ENCODE measurements around the gene PRTG.
"Not testable (repeated sequence)": the region's sequence is repeated elsewhere in the genome, so short reads cannot be mapped to it uniquely, and the experiment has no call there.

Gene PRTG

DNA sequence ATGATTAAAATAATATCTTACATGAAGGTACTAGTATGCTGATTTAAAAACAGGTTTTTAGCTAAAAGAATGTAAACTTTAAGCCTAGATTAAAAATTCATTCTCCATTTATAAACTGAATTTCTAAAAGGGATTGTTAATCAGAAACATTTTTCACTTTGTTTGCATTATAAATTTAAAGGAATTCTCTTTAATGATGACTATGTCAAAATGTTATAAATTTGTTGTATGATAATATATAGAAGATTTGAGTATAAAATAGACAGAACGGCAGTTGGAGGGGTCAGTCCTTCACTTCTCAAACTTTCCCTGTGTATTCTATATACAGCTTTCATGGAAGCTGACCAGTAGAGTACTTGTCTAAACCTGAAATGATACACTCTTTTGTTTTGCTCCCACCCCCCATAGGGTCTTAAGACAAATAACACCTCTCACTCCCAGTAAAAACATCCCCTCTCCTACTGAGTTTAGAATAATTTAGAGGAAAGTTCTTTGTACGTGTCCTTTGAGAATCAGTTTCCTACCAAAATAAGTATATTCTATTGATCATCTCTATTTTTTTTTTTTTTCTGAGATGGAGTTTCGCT lies 90.0 kb downstream of the PRTG start:
- H3K27ac ChIP-seq: no peak overlapping the region
- DNase-seq (ENCODE audit: low read depth, low spot score): no peak

GRCh38 chr15:55652359-55652758 lies 90.6 kb downstream of the PRTG start:
- no peak for DNase-seq (ENCODE audit: low read depth, low spot score)
- H3K27ac ChIP-seq: no peak overlapping the region

DNA sequence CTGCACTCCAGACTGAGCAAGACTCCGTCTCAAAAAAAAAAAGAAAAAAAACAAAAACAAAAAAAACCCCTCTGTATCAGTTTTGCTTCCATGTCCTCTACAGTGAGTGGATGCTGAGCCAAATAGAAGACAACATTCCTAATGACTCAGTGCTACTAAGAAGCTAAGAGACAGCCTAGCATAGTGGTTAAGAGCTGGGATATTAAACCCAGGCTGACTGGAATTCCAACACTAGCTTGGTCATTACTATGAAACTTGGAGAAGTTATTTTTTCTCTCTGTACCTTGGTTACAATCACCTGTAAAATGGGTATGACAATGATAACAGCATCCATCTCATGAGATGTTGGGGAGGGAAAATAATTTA lies 93.9 kb downstream of the PRTG start:
- H3K27ac ChIP-seq: no peak overlapping the region
- no peak for DNase-seq (ENCODE audit: low read depth, low spot score)

GRCh38 chr15:55638764-55639163 lies 104.2 kb downstream of the PRTG start:
- DNase-seq (ENCODE audit: low read depth, low spot score): no peak
- H3K27ac ChIP-seq: no peak overlapping the region

GRCh38 chr15:55637086-55637485 lies 105.9 kb downstream of the PRTG start:
- no peak for DNase-seq (ENCODE audit: low read depth, low spot score)
- H3K27ac ChIP-seq: no peak overlapping the region

DNA sequence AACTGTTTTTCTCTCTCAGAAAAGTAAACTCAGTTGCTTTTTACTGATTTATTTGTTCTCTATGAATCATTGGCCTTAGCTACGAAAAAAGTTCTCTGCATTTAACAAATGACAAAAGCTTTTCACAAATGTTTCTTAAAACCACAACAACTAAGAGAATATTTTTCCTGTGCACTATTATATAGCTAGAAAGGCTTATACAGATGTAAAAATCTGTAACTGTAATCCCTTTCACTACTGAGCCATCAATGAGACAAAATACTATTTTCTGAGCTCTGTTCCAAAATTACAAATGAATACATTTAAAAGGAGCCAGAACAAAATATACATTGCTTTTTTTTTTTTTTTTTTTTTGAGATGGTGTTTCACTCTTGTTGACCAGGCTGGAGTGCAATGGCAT lies 109.2 kb downstream of the PRTG start:
- DNase-seq (ENCODE audit: low read depth, low spot score): no peak
- no peak overlapping the region for H3K27ac ChIP-seq

- H3K27ac ChIP-seq: no peak overlapping the region
- no peak for DNase-seq (ENCODE audit: low read depth, low spot score)
Observed at GRCh38 chr15:55632434-55632833, 110.5 kb downstream of the PRTG start.

DNA sequence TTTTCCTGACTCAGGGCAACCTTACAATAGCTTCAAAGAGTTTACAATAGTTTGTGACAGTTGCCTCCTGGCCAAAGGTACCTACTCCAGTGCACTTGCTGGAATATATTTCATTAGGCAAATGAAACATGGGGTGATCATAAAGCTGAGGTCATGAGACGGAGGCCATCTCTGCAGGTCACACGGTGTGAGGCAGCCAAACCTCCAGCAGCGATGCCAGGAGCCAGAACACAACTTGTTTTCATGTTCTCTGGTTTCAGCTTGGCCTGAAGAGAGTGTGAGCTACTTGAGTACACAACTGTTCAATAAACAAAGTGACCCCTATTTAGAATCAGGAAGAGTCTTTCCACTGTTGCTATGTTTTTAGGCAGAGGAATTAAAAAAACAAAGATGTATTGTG lies 112.1 kb downstream of the PRTG start:
- no peak overlapping the region for H3K27ac ChIP-seq
- DNase-seq (ENCODE audit: low read depth, low spot score): no peak

DNA sequence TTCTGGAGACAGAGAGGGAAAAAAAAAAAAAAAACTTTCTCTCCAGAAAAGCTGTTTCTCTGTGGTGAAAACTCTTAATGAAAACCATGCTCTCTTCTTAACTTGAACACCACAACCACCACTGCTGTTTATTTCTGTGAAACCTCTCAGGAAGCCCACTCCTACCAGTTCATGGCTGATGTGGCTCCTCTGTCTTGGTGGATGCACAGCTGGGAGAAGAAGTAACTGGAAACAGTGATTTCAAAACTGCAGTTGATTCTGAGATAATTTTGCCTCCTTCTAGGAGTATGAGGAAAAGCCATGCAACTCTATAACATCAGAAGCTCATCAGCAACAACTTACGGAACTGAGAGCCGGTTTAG lies 114.6 kb downstream of the PRTG start:
- peak overlapping the region; percentile 32 for H3K27ac ChIP-seq
- no peak for DNase-seq (ENCODE audit: low read depth, low spot score)

GRCh38 chr15:55627730-55628368 lies 115.1 kb downstream of the PRTG start:
- peak; percentile 92 for DNase-seq (ENCODE audit: low read depth, low spot score)
- peak overlapping the region; percentile 32 for H3K27ac ChIP-seq

DNA sequence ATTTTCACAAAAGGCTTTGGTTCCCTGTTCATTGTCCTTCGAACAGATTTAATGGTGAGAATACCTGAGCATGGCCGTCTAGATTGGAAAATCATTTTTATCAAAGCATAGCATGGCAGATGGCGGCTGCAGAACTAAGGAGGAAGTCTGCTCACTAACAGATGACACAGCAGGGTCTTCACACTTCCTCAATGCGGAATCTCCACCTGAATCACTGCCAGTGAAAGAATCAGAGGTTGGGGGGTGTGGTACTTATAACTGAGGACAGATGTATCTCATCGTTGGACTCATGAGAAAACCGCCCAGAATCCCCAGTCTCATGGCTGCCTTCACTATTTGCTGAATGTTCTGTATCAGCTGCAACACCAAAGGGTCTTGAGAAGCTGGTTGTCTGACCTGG lies 123.2 kb downstream of the PRTG start:
- H3K27ac ChIP-seq: no peak overlapping the region
- DNase-seq (ENCODE audit: low read depth, low spot score): no peak

DNA sequence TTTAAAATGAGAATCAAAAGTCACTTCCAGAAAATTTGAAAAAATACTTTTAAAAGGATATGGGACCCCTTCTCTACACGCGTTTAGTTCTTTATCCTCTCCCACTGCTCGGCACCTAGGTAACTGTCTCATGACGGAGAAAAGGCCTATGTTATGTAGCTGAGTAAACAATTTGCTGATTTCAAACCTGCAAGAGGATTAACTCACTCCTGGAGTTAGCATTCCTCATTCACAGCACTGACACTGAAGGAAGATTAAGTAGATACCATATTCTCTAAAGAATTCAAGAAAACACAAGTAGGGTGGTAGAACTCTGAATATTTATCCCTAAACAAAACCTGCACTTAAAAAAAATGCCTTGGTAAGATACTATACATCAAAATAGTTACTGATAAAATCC lies 124.6 kb downstream of the PRTG start:
- no peak overlapping the region for H3K27ac ChIP-seq

GRCh38 chr15:55615445-55615844 lies 127.5 kb downstream of the PRTG start:
- no peak for DNase-seq (ENCODE audit: low read depth, low spot score)
- H3K27ac ChIP-seq: no peak overlapping the region

More for the DNA sequence above, 124.6 kb downstream of the PRTG start:
- DNase-seq (ENCODE audit: low read depth, low spot score): no peak

DNA sequence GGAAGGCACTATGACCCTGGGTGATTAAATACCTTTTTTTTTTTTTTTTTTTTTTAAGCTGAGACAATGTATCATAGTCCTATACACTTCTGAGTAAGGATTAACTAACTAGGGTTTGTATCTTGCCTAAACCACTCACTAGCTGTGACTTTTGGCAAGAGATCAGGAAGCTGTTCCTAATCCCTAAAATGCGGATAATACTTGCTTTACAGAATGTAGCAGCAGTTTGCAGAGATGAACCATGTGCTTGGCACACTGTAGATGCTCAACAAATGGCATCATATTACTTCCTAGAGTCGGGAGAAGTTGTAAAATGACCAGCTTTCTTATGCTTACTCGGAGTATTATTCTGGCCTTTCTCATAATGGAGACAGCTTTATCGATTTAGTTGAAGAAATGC lies 129.2 kb downstream of the PRTG start:
- DNase-seq (ENCODE audit: low read depth, low spot score): no peak
- H3K27ac ChIP-seq: no peak overlapping the region

- DNase-seq (ENCODE audit: low read depth, low spot score): no peak
- H3K27ac ChIP-seq: no peak overlapping the region
Observed at GRCh38 chr15:55606214-55606613, 136.7 kb downstream of the PRTG start.

DNA sequence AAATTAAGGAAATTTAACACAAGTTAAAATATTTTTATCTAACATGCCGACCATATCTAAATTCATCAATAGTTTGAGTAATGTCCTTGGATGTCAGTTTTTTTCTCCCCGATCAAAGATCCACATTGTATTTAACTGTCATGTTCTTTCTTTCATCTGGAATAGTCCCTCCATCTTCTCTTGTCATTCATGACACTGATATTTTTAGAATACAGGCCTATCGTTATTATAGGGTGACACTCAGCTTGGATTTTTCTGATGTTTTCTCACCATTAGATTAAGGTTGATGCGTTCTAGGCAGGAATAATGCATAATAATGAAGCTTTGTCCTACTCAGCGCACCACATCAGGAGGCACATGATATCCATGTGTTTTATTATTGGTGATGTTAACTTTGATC lies 141.6 kb downstream of the PRTG start:
- DNase-seq (ENCODE audit: low read depth, low spot score): no peak
- no peak overlapping the region for H3K27ac ChIP-seq

- no peak for DNase-seq (ENCODE audit: low read depth, low spot score)
- H3K27ac ChIP-seq: no peak overlapping the region
Observed at GRCh38 chr15:55599439-55599838, 143.5 kb downstream of the PRTG start.

DNA sequence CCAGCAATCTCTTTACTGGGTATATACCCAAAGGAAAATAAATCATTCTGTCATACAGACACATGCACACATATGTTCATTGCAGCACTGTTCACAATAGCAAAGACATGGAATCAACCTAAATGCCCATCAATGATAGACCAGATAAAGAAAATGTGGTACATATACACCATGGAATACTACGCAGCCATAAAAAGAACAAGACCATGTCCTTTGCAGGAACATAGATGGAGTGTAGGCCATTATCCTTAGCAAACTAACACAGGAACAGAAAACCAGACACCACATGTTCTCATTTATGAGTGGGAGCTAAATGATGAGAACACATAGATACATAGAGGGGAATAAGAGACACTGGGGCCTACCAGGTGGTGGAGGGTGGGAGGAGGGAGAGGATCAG lies 149.9 kb downstream of the PRTG start:
- DNase-seq (ENCODE audit: low read depth, low spot score); H3K27ac ChIP-seq: not testable (repeated sequence)

DNA sequence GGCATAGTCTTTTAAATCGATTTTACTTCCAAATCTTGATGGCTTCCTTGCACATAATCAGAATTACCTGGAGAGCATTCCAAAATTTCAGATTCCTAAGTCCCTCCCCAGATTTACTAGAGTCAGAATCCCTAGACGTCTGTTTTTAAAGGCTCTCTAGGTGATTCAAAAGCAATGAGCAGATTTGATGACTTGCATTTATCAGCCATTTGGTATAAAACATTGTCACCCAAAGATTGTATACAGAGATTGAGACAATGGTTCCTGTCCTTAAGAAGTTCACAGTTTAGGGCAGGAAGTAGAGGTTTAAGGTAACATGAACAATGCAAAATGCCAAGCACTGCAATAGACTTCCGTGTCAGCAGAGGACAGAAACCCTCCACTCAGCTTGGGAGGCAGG lies 152.2 kb downstream of the PRTG start:
- no peak for DNase-seq (ENCODE audit: low read depth, low spot score)
- no peak overlapping the region for H3K27ac ChIP-seq

- DNase-seq (ENCODE audit: low read depth, low spot score): no peak
- no peak overlapping the region for H3K27ac ChIP-seq
Observed at GRCh38 chr15:55589287-55589686, 153.7 kb downstream of the PRTG start.

- no peak for DNase-seq (ENCODE audit: low read depth, low spot score)
- H3K27ac ChIP-seq: no peak overlapping the region
Observed at GRCh38 chr15:55588815-55589115, 154.2 kb downstream of the PRTG start.

DNA sequence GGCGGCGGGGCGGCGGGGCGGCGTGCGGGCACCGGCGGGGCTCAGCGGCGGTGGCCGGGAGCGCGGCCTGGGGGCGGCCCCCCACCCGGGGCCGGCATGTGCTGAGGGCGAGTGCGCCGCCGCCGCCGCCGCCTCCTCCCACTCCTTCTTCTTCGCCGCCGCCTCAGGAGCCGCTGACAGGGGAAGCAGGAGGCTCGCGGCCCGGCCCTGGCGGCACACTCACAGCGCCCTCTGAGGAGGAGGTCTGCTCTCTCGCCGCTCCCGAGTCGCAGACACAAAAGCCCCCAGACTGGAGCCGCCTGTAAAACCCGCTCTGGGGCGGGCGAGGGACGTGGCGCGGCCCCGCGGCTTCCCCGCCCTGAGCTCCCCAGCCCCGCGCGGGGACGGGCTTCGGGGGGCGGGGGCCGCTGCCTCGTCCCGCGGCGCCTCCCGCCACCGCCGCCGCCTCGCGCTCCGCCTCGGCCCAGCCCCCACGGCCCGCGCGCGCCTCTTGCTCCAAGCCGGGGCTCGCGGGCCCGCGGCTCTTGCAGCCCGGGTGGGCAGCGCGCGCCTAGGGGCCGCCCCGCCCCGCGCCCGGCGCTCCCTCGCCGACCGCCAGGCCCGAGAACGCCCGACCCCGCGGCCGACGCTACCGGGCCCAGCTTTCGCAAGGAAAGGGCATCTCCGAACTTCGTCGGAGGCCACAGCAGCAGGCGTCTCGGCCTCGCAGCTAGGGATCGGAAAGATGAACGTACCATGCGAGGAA lies 154.7 kb downstream of the PRTG start, which contains the start of gene PYGO1:
TSS of gene PYGO1 (minus strand) at position 276 of the 745 bp plus-strand sequence. CDS start 462 bp downstream, outside the sequence.
- no peak within 1 kb of the TSS for H3K27ac ChIP-seq
- no peak for DNase-seq (ENCODE audit: low read depth, low spot score)
